SK-N-SH (cell line): Measurements from ENCODE around the gene MSRB1.
A peak's percentile ranks its signal among the peaks of the same experiment; 100 is the strongest.

Source experiments
- CTCF ChIP-seq: fragments of 200-600 bp; sonication (generic); IDR thresholded peaks from 2 replicates; pipeline ENCODE4 v1.6.1; 2017; ENCODE audit warnings: antibody characterized with exemption, mild to moderate bottlenecking, moderate library complexity
- FOXM1 ChIP-seq: IDR thresholded peaks from 2 replicates; pipeline ENCODE4 v1.4.0; 2012; ENCODE audit warnings: low read depth, mild to moderate bottlenecking
- GABPA ChIP-seq: IDR thresholded peaks from 2 replicates; pipeline ENCODE4 v1.4.0; 2012; ENCODE audit warnings: low read depth, mild to moderate bottlenecking
- MAX ChIP-seq: IDR thresholded peaks from 2 replicates; pipeline ENCODE4 v1.4.0; 2012; ENCODE audit warnings: low read depth
- MEF2A ChIP-seq: IDR thresholded peaks from 2 replicates; pipeline ENCODE4 v1.4.0; 2012; ENCODE audit warnings: low read depth, borderline replicate concordance
- POLR2AphosphoS5 ChIP-seq: IDR thresholded peaks from 2 replicates; pipeline ENCODE4 v1.6.1; 2012; ENCODE audit warnings: low read depth, low read length
- RAD21 ChIP-seq: IDR thresholded peaks from 2 replicates; pipeline ENCODE4 v1.6.1; 2012; ENCODE audit warnings: mild to moderate bottlenecking, low read length
- SMC3 ChIP-seq: IDR thresholded peaks from 2 replicates; pipeline ENCODE4 v1.6.1; 2012; ENCODE audit warnings: low read depth, low read length, improper control_type of control experiment

- TF ChIP-seq POLR2AphosphoS5 (peak; percentile 8; the same call in 1 of the 2 replicates), SMC3 (peak; percentile 11; the same call in 1 of the 2 replicates), MEF2A (no peak), RAD21 (no peak), GABPA (no peak), MAX (peak; percentile 14; the same call in 1 of the 2 replicates), FOXM1 (no peak), CTCF (peak; percentile 50)
Observed at GRCh38 chr16:1983544-1984346, 40.7 kb upstream of the MSRB1 start, which contains the start of gene GFER.
